RWPE2 (cell line): Measurements from ENCODE around the gene TP53AIP1.

ENCODE experiments used
- ATAC-seq: fragments of 200-7000 bp; cut with Tn5 transposase; 3 replicates; pipeline ENCODE4 v1.9.1; 2021; ENCODE audit warnings: low read depth
- DNase-seq: peaks from one replicate; pipeline ENCODE4 v3.0.0-alpha.2; 2020; ENCODE audit warnings: low spot score
- H3K27ac ChIP-seq: fragments of 450-650 bp; 2 replicates; pipeline ENCODE4 v1.5.1; 2017; ENCODE audit warnings: mild to moderate bottlenecking; ENCODE audit not compliant: poor library complexity, severe bottlenecking
- H3K27me3 ChIP-seq: fragments of 250-450 bp; sonication (Bioruptor Pico); 2 replicates; pipeline ENCODE4 v1.5.1; 2021; ENCODE audit warnings: mild to moderate bottlenecking, moderate library complexity; ENCODE audit not compliant: insufficient read depth, poor library complexity, severe bottlenecking
- H3K36me3 ChIP-seq: fragments of 250-450 bp; sonication (Bioruptor Pico); 2 replicates; pipeline ENCODE4 v1.5.1; 2020; ENCODE audit warnings: low read depth, mild to moderate bottlenecking, moderate library complexity
- H3K4me1 ChIP-seq: fragments of 250-450 bp; sonication (Bioruptor Pico); 2 replicates; pipeline ENCODE4 v1.5.1; 2021; ENCODE audit warnings: mild to moderate bottlenecking, moderate library complexity; ENCODE audit not compliant: insufficient read depth, poor library complexity, severe bottlenecking
- H3K4me3 ChIP-seq: fragments of 250-450 bp; sonication (Bioruptor Pico); 2 replicates; pipeline ENCODE4 v1.5.1; 2021; ENCODE audit warnings: mild to moderate bottlenecking, moderate library complexity; ENCODE audit not compliant: severe bottlenecking
- H3K9me3 ChIP-seq: fragments of 250-450 bp; sonication (Bioruptor Pico); 2 replicates; pipeline ENCODE4 v1.5.1; 2021; ENCODE audit warnings: mild to moderate bottlenecking, moderate library complexity; ENCODE audit not compliant: severe bottlenecking
- CTCF ChIP-seq: fragments of 450-650 bp; IDR thresholded peaks from one replicate; pipeline ENCODE4 v1.5.1; 2017; ENCODE audit warnings: mild to moderate bottlenecking, moderate library complexity; ENCODE audit not compliant: poor library complexity, severe bottlenecking

TP53AIP1 gene

DNA sequence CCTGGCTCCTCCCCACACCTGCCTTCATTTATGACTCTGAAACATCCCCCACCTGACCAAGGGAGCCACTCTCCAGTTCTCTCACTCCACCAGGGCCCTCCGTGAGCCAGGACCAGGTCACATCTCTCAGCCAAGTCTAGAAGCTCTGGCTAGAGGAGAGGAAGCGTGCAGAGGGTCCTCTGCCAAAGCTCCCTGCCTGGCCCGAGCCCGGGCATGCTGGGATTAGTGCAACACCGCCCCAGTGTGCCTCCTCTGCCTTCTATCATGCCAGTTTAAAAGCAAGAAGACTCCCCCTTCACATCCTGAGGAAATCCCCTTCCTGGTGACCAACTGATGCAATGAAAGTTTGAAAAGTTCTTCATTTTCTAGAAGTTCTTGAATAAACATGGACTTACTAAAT, 23.5 kb downstream of the TP53AIP1 start:
- no peaks in the 10 kb centered on the region for H3K27me3 ChIP-seq
- TF ChIP-seq CTCF = no peak
- DNase-seq = no peak
- ATAC-seq = no peak
- no peaks in the 10 kb centered on the region for H3K9me3 ChIP-seq
- H3K36me3 ChIP-seq = no peaks in the 10 kb centered on the region
- H3K4me1 ChIP-seq = no peaks in the 10 kb centered on the region
- H3K27ac ChIP-seq = no peak overlapping the region
- no peak overlapping the region for H3K4me3 ChIP-seq

DNA sequence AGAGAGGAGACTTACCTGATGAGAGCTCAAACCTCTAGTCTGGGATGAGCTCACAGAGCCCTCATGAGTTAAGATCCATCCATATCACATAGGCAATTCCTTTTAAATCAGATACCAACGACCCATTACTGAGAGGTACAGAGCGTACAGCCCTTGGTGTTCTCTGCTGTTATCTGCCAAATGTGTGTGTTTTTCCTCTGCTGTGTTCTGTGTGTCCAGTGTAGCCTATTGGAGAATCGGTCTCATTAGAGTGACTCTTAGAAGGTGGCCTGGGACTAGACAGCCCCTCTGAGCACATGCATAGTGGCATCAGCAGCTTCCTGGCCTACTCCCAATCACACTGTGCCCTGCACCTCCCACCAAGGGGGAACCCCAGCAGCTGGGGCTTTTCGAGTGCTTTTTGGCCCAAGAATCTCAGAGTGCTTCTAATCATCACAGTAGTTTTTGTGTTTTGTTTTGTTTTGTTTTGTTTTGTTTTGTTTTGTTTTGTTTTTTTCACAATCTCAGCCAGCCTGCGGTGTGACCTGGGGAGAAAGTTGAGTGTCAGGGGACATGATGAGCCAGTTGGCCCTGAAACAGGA, 25.4 kb downstream of the TP53AIP1 start:
- no peaks in the 10 kb centered on the region for H3K36me3 ChIP-seq
- ATAC-seq = no peak
- H3K27me3 ChIP-seq = no peaks in the 10 kb centered on the region
- H3K9me3 ChIP-seq = no peaks in the 10 kb centered on the region
- H3K4me3 ChIP-seq = no peak overlapping the region
- DNase-seq = no peak
- H3K27ac ChIP-seq = no peak overlapping the region
- H3K4me1 ChIP-seq = no peaks in the 10 kb centered on the region
- no peak for TF ChIP-seq CTCF

DNA sequence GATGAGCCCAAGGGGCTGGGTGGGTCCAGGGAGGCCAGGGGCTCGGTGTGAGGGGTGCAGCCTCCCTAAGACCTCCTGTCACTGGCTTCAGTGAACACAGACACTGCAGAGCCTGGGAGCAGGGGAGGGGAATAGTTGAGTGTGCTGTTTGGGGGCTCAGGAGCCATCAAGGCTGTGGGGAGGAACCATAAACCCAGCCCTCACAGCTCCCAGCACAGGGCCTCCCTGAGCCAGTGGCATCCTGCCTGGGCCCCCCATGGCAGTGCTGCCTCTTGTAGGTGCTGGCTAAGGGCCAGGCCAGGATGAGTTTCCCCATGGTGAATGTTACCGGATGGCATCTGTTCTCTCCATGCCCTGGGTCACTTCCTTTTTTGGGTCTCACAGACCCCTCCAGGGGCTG, 26.0 kb downstream of the TP53AIP1 start:
- no peak for TF ChIP-seq CTCF
- ATAC-seq = no peak
- no peaks in the 10 kb centered on the region for H3K4me1 ChIP-seq
- no peaks in the 10 kb centered on the region for H3K36me3 ChIP-seq
- DNase-seq = no peak
- H3K27ac ChIP-seq = no peak overlapping the region
- no peaks in the 10 kb centered on the region for H3K27me3 ChIP-seq
- no peak overlapping the region for H3K4me3 ChIP-seq
- no peaks in the 10 kb centered on the region for H3K9me3 ChIP-seq

- H3K36me3 ChIP-seq = no peaks in the 10 kb centered on the region
- DNase-seq (no peak), ATAC-seq (no peak)
- H3K4me3 ChIP-seq = no peak overlapping the region
- H3K27me3 ChIP-seq = no peaks in the 10 kb centered on the region
- H3K9me3 ChIP-seq = no peaks in the 10 kb centered on the region
- H3K4me1 ChIP-seq = no peaks in the 10 kb centered on the region
- H3K27ac ChIP-seq = no peak overlapping the region
- TF ChIP-seq CTCF = no peak
Observed at GRCh38 chr11:128916037-128916572, 26.6 kb downstream of the TP53AIP1 start.

- H3K9me3 ChIP-seq = no peaks in the 10 kb centered on the region
- TF ChIP-seq CTCF = no peak
- no peak for DNase-seq
- no peak for ATAC-seq
- H3K36me3 ChIP-seq = no peaks in the 10 kb centered on the region
- H3K27me3 ChIP-seq = no peaks in the 10 kb centered on the region
- no peak overlapping the region for H3K4me3 ChIP-seq
- H3K4me1 ChIP-seq = no peaks in the 10 kb centered on the region
- no peak overlapping the region for H3K27ac ChIP-seq
Observed at GRCh38 chr11:128915149-128915521, 27.5 kb downstream of the TP53AIP1 start.
